Measurements from ENCODE around the gene ZBTB7B. TPM values are rescaled to one million over a fixed set of nuclear protein-coding genes. Genes with fewer than 3 reads are reported as not detected.

ZBTB7B gene
- total RNA-seq, 1 experiment from 2014 or later, result 44.1 TPM

DNA sequence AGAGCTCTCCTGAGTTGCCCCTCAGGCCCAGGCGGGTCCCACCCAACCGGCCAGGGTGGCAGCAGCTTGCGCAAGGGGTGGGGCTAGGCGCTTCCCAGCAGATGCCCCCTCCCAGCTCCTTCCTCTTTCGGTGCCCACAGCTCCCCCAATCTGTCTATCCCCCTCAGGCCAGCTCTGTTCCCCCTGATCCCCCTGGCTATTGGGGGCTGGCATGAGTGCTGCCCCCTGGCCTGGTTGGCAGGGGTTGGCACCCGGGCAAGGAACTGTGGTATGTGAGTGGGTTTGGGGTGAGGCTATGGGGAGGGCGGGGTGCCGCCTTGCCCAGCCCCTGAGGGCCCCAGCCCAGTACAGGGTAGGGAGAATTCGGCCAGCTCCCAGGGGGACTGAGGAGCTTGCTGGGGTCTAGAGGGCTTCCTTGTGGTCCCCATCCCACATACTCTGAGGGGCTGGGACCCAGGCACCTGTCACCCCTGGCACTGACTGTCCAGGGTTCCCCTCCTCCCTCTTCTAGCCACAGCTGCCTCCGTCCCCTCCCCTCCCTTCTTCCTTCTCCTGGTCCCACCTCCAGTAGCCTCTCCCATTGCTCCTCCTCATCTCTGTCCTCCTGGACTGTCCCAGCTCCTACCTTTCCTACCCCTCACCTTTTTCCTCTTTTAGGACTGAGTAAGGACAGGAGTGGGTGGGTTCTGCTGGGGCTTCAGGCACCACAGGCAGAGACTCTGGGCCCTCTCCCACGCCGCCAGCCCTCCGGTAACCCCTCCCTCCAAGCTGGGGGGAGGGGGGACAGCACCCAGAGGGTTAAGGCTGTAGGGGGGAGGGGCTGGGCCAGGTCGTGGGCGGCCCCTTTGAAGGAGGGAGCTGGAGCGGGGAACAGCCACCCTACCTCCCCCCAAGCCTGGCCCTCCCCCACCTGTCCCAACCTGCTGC is 5.7 kb downstream of the ZBTB7B start:
- no peaks in the 10 kb centered on the region for H3K27me3 ChIP-seq (ENCODE audit: insufficient read depth, low read depth)
- TF ChIP-seq, protein P1, sequence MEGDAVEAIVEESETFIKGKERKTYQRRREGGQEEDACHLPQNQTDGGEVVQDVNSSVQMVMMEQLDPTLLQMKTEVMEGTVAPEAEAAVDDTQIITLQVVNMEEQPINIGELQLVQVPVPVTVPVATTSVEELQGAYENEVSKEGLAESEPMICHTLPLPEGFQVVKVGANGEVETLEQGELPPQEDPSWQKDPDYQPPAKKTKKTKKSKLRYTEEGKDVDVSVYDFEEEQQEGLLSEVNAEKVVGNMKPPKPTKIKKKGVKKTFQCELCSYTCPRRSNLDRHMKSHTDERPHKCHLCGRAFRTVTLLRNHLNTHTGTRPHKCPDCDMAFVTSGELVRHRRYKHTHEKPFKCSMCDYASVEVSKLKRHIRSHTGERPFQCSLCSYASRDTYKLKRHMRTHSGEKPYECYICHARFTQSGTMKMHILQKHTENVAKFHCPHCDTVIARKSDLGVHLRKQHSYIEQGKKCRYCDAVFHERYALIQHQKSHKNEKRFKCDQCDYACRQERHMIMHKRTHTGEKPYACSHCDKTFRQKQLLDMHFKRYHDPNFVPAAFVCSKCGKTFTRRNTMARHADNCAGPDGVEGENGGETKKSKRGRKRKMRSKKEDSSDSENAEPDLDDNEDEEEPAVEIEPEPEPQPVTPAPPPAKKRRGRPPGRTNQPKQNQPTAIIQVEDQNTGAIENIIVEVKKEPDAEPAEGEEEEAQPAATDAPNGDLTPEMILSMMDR (conservative IDR thresholded peaks at IDR 0.05), result no peak
- no peak for TF ChIP-seq EZH2 (IDR thresholded peaks at IDR 0.05; ENCODE audit: low read depth)
- intact Hi-C loops (cut with micrococcal nuclease; ENCODE audit: unreplicated experiment), result no loop called here
- ChIA-PET CTCF (no interaction called here), POLR2A (ENCODE audit: unreplicated experiment) (interaction anchor here (0.6 kb wide), 1 partner anchor 90 kb away, joined by 3 read pairs; no protein-coding TSS in a partner anchor)
- H3K79me2 ChIP-seq (ENCODE audit: low read depth), result peaks cover 58% of the 10 kb centered on the region
- H4K20me1 ChIP-seq (ENCODE audit: insufficient read depth), result peaks cover 35% of the 10 kb centered on the region
- H3K36me3 ChIP-seq (ENCODE audit: low read depth), result no peaks in the 10 kb centered on the region
- no peak for DNase-seq
- no peak overlapping the region for H3K4me2 ChIP-seq
- H3K4me3 ChIP-seq, result no peak overlapping the region
- H2AFZ ChIP-seq, result no peak overlapping the region
- H3K27ac ChIP-seq, result no peak overlapping the region
- H3K4me1 ChIP-seq (replicated peaks; ENCODE audit: insufficient read depth), result peaks cover 10% of the 10 kb centered on the region
- peaks cover 24% of the 10 kb centered on the region for H3F3A ChIP-seq (ENCODE audit: insufficient read depth, low read depth)
- no peaks in the 10 kb centered on the region for H3K9me3 ChIP-seq (ENCODE audit: insufficient read depth, low read depth)
- H3K9me2 ChIP-seq (ENCODE audit: insufficient read depth), result no peaks in the 10 kb centered on the region
- BruUV-seq (replicated peaks), result no TSS peak

DNA sequence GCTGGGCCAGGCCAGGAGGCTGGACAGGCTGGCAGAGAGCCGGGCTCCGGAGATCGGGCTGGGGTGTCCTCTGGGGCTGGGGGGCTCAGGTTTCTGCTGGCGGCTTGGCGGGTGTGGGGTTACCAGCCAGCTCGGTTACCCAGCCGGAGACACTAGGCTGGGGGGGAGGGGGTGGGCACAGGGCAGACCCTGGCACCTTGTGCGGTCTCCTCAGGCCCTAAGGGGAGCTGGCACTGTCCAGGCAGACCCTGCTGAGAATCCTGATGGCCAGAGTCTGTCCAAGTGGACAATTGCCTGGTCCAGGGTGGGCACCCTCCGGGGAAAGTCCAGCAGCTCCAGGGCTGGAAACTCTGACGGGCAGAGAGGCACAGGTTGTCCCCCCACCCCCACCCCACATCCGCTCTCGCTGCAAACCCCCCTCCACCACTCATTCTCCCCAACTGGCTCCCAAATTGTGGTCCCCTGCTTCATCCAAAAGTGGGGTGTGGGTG is 6.7 kb downstream of the ZBTB7B start:
- intact Hi-C loops (cut with micrococcal nuclease; ENCODE audit: unreplicated experiment), result no loop called here
- H3K36me3 ChIP-seq (ENCODE audit: low read depth), result no peaks in the 10 kb centered on the region

DNA sequence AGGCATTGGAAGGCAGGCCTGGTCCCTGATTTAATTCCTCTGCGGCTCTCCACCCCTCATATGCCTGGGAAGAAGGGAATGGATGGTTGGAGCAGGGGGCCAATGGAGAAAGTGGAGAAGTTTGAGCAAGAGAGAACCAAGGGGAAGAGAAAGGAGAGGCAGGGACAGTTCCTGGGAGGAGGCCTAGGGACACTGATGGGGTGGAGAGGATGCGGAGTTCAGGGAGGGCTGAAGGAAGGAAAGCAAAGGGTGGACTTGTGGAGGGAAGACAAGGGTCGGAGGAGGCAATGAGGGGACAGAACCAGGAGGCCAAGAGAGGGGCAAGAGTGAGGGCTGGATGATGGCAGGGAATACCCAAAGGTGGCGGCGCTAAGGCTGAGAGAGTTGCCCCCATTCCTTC is 7.1 kb downstream of the ZBTB7B start:
- H3K4me2 ChIP-seq, result no peak overlapping the region
- ChIA-PET CTCF (no interaction called here), POLR2A (ENCODE audit: unreplicated experiment) (no interaction called here)
- no peaks in the 10 kb centered on the region for H3K36me3 ChIP-seq (ENCODE audit: low read depth)
- H3K4me1 ChIP-seq (replicated peaks; ENCODE audit: insufficient read depth), result peaks cover 4% of the 10 kb centered on the region
- H3K27me3 ChIP-seq (ENCODE audit: insufficient read depth, low read depth), result no peaks in the 10 kb centered on the region
- H3K4me3 ChIP-seq, result no peak overlapping the region
- H3K27ac ChIP-seq, result no peak overlapping the region
- peaks cover 36% of the 10 kb centered on the region for H4K20me1 ChIP-seq (ENCODE audit: insufficient read depth)
- peaks cover 45% of the 10 kb centered on the region for H3K79me2 ChIP-seq (ENCODE audit: low read depth)
- BruUV-seq (replicated peaks), result no TSS peak
- no peak overlapping the region for H2AFZ ChIP-seq
- no peaks in the 10 kb centered on the region for H3K9me3 ChIP-seq (ENCODE audit: insufficient read depth, low read depth)
- TF ChIP-seq EZH2 (IDR thresholded peaks at IDR 0.05; ENCODE audit: low read depth), result no peak
- TF ChIP-seq, protein P1 (conservative IDR thresholded peaks at IDR 0.05), result no peak
- peaks cover 27% of the 10 kb centered on the region for H3F3A ChIP-seq (ENCODE audit: insufficient read depth, low read depth)
- DNase-seq, result no peak
- no peaks in the 10 kb centered on the region for H3K9me2 ChIP-seq (ENCODE audit: insufficient read depth)
- intact Hi-C loops (cut with micrococcal nuclease; ENCODE audit: unreplicated experiment), result no loop called here

More for the DNA sequence above, 6.7 kb downstream of the ZBTB7B start:
- Histone ChIP-seq H3K4me3 (no peak overlapping the region), H3K27ac (no peak overlapping the region), H3K9me2 (ENCODE audit: insufficient read depth) (no peaks in the 10 kb centered on the region), H3K27me3 (ENCODE audit: insufficient read depth, low read depth) (no peaks in the 10 kb centered on the region), H3K79me2 (ENCODE audit: low read depth) (peaks cover 49% of the 10 kb centered on the region), H2AFZ (no peak overlapping the region), H4K20me1 (ENCODE audit: insufficient read depth) (peaks cover 36% of the 10 kb centered on the region), H3F3A (ENCODE audit: insufficient read depth, low read depth) (peaks cover 26% of the 10 kb centered on the region), H3K4me2 (no peak overlapping the region), H3K9me3 (ENCODE audit: insufficient read depth, low read depth) (no peaks in the 10 kb centered on the region), H3K4me1 (replicated peaks; ENCODE audit: insufficient read depth) (peaks cover 9% of the 10 kb centered on the region)
- no peak for DNase-seq
- TF ChIP-seq EZH2 (IDR thresholded peaks at IDR 0.05; ENCODE audit: low read depth), result no peak
- TF ChIP-seq, protein P1 (conservative IDR thresholded peaks at IDR 0.05), result no peak
- BruUV-seq (replicated peaks), result no TSS peak
- ChIA-PET POLR2A (ENCODE audit: unreplicated experiment) (no interaction called here), CTCF (no interaction called here)

Data from PC-9 (cell line).